ENCODE measurements around the gene ABCC12. TPM values are rescaled to one million over a fixed set of nuclear protein-coding genes. Genes with fewer than 3 reads are reported as not detected.
"Not testable (repeated sequence)": the region's sequence is repeated elsewhere in the genome, so short reads cannot be mapped to it uniquely, and the experiment has no call there.

The ABCC12 gene
- total RNA-seq, 1 experiment from 2014 or later: not detected

GRCh38 chr16:48172682-48173081 lies 16.9 kb upstream of the ABCC12 start:
- no peak overlapping the region for H3K4me3 ChIP-seq (ENCODE audit: low read depth, low read length, poor library complexity, severe bottlenecking)
- no peaks in the 10 kb centered on the region for H3K4me1 ChIP-seq (ENCODE audit: insufficient read depth, low read length, poor library complexity, severe bottlenecking)
- H3K9me3 ChIP-seq (ENCODE audit: low read depth, low read length, poor library complexity, severe bottlenecking): no peaks in the 10 kb centered on the region
- H3K36me3 ChIP-seq (ENCODE audit: insufficient read depth, low read length, poor library complexity, severe bottlenecking): no peaks in the 10 kb centered on the region
- no peak for DNase-seq (ENCODE audit: low spot score)
- CTCF ChIA-PET: no interaction called here
- POLR2A ChIA-PET (ENCODE audit: low non-redundant PET): no interaction called here
- BruUV-seq (replicated peaks): no TSS peak
- intact Hi-C loops (cut with micrococcal nuclease; ENCODE audit: unreplicated experiment): no loop called here
- H3K27me3 ChIP-seq (replicated peaks; ENCODE audit: insufficient read depth, low read depth, low read length, poor library complexity): no peaks in the 10 kb centered on the region
- H3K27ac ChIP-seq (ENCODE audit: low read depth, low read length, poor library complexity, severe bottlenecking): no peak overlapping the region
- TF ChIP-seq EZH2 (IDR thresholded peaks at IDR 0.05; ENCODE audit: borderline replicate concordance, low read depth, low read length, poor library complexity, severe bottlenecking) (no peak), CTCF (conservative IDR thresholded peaks at IDR 0.05; ENCODE audit: low read depth, low read length) (no peak)

GRCh38 chr16:48169896-48170295 lies 14.1 kb upstream of the ABCC12 start:
- BruUV-seq (replicated peaks): no TSS peak
- DNase-seq (ENCODE audit: low spot score): no peak
- no peaks in the 10 kb centered on the region for H3K4me1 ChIP-seq (ENCODE audit: insufficient read depth, low read length, poor library complexity, severe bottlenecking)
- no peaks in the 10 kb centered on the region for H3K27me3 ChIP-seq (replicated peaks; ENCODE audit: insufficient read depth, low read depth, low read length, poor library complexity)
- POLR2A ChIA-PET (ENCODE audit: low non-redundant PET): no interaction called here
- H3K27ac ChIP-seq (ENCODE audit: low read depth, low read length, poor library complexity, severe bottlenecking): no peak overlapping the region
- no peaks in the 10 kb centered on the region for H3K36me3 ChIP-seq (ENCODE audit: insufficient read depth, low read length, poor library complexity, severe bottlenecking)
- TF ChIP-seq CTCF (conservative IDR thresholded peaks at IDR 0.05; ENCODE audit: low read depth, low read length) (no peak), EZH2 (IDR thresholded peaks at IDR 0.05; ENCODE audit: borderline replicate concordance, low read depth, low read length, poor library complexity, severe bottlenecking) (no peak)
- intact Hi-C loops (cut with micrococcal nuclease; ENCODE audit: unreplicated experiment): loop anchor here (10.0 kb wide), 1 partner anchor 1615 kb away; no protein-coding TSS in a partner anchor
- H3K4me3 ChIP-seq (ENCODE audit: low read depth, low read length, poor library complexity, severe bottlenecking): no peak overlapping the region
- CTCF ChIA-PET: no interaction called here
- no peaks in the 10 kb centered on the region for H3K9me3 ChIP-seq (ENCODE audit: low read depth, low read length, poor library complexity, severe bottlenecking)

GRCh38 chr16:48168075-48168474 lies 12.3 kb upstream of the ABCC12 start:
- Histone ChIP-seq H3K4me3 (ENCODE audit: low read depth, low read length, poor library complexity, severe bottlenecking) (no peak overlapping the region), H3K4me1 (ENCODE audit: insufficient read depth, low read length, poor library complexity, severe bottlenecking) (no peaks in the 10 kb centered on the region), H3K9me3 (ENCODE audit: low read depth, low read length, poor library complexity, severe bottlenecking) (no peaks in the 10 kb centered on the region), H3K27me3 (replicated peaks; ENCODE audit: insufficient read depth, low read depth, low read length, poor library complexity) (no peaks in the 10 kb centered on the region), H3K27ac (ENCODE audit: low read depth, low read length, poor library complexity, severe bottlenecking) (no peak overlapping the region), H3K36me3 (ENCODE audit: insufficient read depth, low read length, poor library complexity, severe bottlenecking) (no peaks in the 10 kb centered on the region)
- POLR2A ChIA-PET (ENCODE audit: low non-redundant PET): no interaction called here
- no peak for DNase-seq (ENCODE audit: low spot score)
- CTCF ChIA-PET: no interaction called here
- intact Hi-C loops (cut with micrococcal nuclease; ENCODE audit: unreplicated experiment): loop anchor here (10.0 kb wide), 1 partner anchor 1613 kb away; no protein-coding TSS in a partner anchor
- TF ChIP-seq CTCF (conservative IDR thresholded peaks at IDR 0.05; ENCODE audit: low read depth, low read length) (no peak), EZH2 (IDR thresholded peaks at IDR 0.05; ENCODE audit: borderline replicate concordance, low read depth, low read length, poor library complexity, severe bottlenecking) (no peak)
- BruUV-seq (replicated peaks): no TSS peak

GRCh38 chr16:48166617-48167016 lies 10.8 kb upstream of the ABCC12 start:
- H3K9me3 ChIP-seq (ENCODE audit: low read depth, low read length, poor library complexity, severe bottlenecking); H3K4me1 ChIP-seq (ENCODE audit: insufficient read depth, low read length, poor library complexity, severe bottlenecking); CTCF ChIA-PET; H3K27ac ChIP-seq (ENCODE audit: low read depth, low read length, poor library complexity, severe bottlenecking); DNase-seq (ENCODE audit: low spot score); H3K27me3 ChIP-seq (replicated peaks; ENCODE audit: insufficient read depth, low read depth, low read length, poor library complexity); H3K36me3 ChIP-seq (ENCODE audit: insufficient read depth, low read length, poor library complexity, severe bottlenecking); H3K4me3 ChIP-seq (ENCODE audit: low read depth, low read length, poor library complexity, severe bottlenecking); BruUV-seq (replicated peaks): not testable (repeated sequence)
- POLR2A ChIA-PET (ENCODE audit: low non-redundant PET): interaction anchor here (0.6 kb wide), 1 partner anchor 202 kb away, joined by 5 read pairs; no protein-coding TSS in a partner anchor
- intact Hi-C loops (cut with micrococcal nuclease; ENCODE audit: unreplicated experiment): loop anchor here (10.0 kb wide), 1 partner anchor 1612 kb away; no protein-coding TSS in a partner anchor

All from A673 (cell line).